T-helper 2 cell treated with Interferon-gamma antibody and Interleukin-4, amounts not matched to agents 5 μg/mL and 100 μg/mL, for 36 hours (primary cell): ENCODE data around the gene XXYLT1.

Experiments used
- DNase-seq: peaks from one replicate; pipeline ENCODE4 v3.0.0; 2021; ENCODE audit warnings: low spot score
- H3K27ac Mint-ChIP-seq: one replicate; pipeline ENCODE4 v1.8.0; 2021; ENCODE audit warnings: mild to moderate bottlenecking, mixed read lengths
- H3K27me3 Mint-ChIP-seq: one replicate; pipeline ENCODE4 v1.8.0; 2021; ENCODE audit warnings: low read depth, mixed read lengths
- H3K36me3 Mint-ChIP-seq: one replicate; pipeline ENCODE4 v1.8.0; 2021; ENCODE audit warnings: low read depth, mixed read lengths
- H3K4me1 Mint-ChIP-seq: one replicate; pipeline ENCODE4 v1.8.0; 2021; ENCODE audit warnings: low read depth, mixed read lengths
- H3K4me3 Mint-ChIP-seq: one replicate; pipeline ENCODE4 v1.8.0; 2022; ENCODE audit warnings: mild to moderate bottlenecking, moderate library complexity, mixed read lengths
- H3K9me3 Mint-ChIP-seq: one replicate; pipeline ENCODE4 v1.8.0; 2021; ENCODE audit warnings: mixed read lengths

Gene XXYLT1

GRCh38 chr3:195155570-195156241 is 115.3 kb downstream of the XXYLT1 start:
- Mint-ChIP-seq H3K9me3 (no peaks in the 10 kb centered on the region), H3K27me3 (no peaks in the 10 kb centered on the region), H3K36me3 (no peaks in the 10 kb centered on the region), H3K4me1 (peaks cover 17% of the 10 kb centered on the region), H3K4me3 (no peak overlapping the region), H3K27ac (no peak overlapping the region)
- no peak for DNase-seq

DNA sequence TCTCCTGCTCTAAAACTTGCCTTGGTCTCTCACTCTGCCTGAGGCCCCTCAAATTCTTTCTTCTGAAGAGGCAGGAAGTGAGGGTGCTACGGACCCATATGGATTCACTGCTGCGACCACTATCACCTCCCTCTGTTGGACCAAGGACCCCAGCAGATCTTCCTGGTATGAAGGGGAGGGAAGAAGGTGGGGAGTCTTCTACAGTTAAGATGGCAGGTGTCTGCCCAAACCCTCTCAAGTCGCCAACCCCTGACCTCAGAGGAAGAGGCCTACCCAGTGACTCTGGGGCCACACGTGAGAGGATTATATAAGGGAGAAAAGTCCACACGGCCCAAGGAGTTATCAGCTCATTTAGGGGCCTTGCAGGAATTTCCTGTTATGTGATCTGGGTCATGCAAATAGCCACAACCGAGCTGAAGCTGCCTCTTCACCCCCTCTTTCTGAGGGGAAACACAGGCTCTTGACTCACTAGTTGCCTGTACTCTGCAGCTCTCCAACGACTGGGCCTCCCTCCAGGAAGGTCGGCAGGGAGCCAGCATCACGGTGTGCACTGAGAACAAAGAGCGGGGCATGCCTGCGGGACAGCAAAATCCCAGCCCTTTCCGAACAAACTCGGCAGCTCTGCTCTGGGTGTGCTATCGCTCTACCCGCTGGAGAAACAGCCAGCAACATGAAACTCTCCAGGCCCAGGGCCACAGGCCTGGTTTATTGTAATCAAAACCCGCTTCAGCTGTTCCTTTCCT is 116.0 kb downstream of the XXYLT1 start:
- H3K27ac Mint-ChIP-seq, result no peak overlapping the region
- no peaks in the 10 kb centered on the region for H3K36me3 Mint-ChIP-seq
- no peaks in the 10 kb centered on the region for H3K9me3 Mint-ChIP-seq
- no peak for DNase-seq
- H3K4me1 Mint-ChIP-seq, result peaks cover 24% of the 10 kb centered on the region
- peaks cover 3% of the 10 kb centered on the region for H3K27me3 Mint-ChIP-seq
- H3K4me3 Mint-ChIP-seq, result no peak overlapping the region

DNA sequence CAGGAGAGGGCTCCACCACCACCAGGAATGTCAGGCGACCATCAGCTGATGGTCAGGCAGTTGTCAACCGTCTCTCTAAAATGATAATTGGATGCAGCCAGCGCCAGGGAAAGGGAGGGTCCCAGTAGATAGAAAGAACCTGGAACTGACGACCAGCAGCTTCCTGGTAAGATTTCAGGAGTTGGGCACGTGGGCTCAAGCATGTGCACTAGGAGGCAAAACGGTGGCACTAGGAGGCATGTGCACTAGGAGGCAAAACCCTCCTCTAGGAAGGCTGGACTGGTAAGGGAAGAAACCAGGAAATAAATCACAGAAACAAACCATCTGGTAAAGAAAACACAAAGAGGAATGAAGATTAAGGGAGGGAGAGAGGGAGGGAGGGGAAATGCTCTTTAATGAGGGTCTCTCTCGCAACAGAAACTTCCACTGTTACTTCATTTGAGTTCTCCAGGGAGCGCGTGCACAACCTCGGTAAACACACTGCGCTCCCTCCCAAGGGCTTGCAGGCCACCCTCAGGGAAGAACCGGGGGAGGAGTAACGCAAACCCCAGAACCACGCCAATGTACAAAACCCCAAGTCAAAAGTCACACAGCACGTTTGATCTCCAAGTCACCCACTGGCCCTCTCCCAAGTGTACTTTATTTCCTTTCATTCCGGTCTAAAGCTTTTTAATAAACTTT is 116.7 kb downstream of the XXYLT1 start:
- Mint-ChIP-seq H3K27ac (no peak overlapping the region), H3K4me1 (peaks cover 27% of the 10 kb centered on the region)

GRCh38 chr3:195153653-195154052 is 117.3 kb downstream of the XXYLT1 start:
- Mint-ChIP-seq H3K36me3 (no peaks in the 10 kb centered on the region), H3K9me3 (no peaks in the 10 kb centered on the region), H3K4me1 (peaks cover 29% of the 10 kb centered on the region), H3K27ac (no peak overlapping the region), H3K4me3 (no peak overlapping the region), H3K27me3 (peaks cover 3% of the 10 kb centered on the region)
- DNase-seq, result no peak

More for the DNA sequence above, 116.7 kb downstream of the XXYLT1 start:
- no peak for DNase-seq
- Mint-ChIP-seq H3K36me3 (no peaks in the 10 kb centered on the region), H3K4me3 (no peak overlapping the region), H3K9me3 (no peaks in the 10 kb centered on the region), H3K27me3 (peaks cover 3% of the 10 kb centered on the region)

GRCh38 chr3:195153130-195153529 is 117.8 kb downstream of the XXYLT1 start:
- DNase-seq, result no peak
- H3K9me3 Mint-ChIP-seq, result no peaks in the 10 kb centered on the region
- no peak overlapping the region for H3K4me3 Mint-ChIP-seq
- peaks cover 34% of the 10 kb centered on the region for H3K4me1 Mint-ChIP-seq
- H3K36me3 Mint-ChIP-seq, result no peaks in the 10 kb centered on the region
- H3K27ac Mint-ChIP-seq, result no peak overlapping the region
- H3K27me3 Mint-ChIP-seq, result peaks cover 3% of the 10 kb centered on the region

GRCh38 chr3:195151866-195152541 is 119.0 kb downstream of the XXYLT1 start:
- Mint-ChIP-seq H3K36me3 (no peaks in the 10 kb centered on the region), H3K27ac (no peak overlapping the region), H3K4me1 (peaks cover 38% of the 10 kb centered on the region), H3K27me3 (peaks cover 5% of the 10 kb centered on the region), H3K4me3 (no peak overlapping the region), H3K9me3 (no peaks in the 10 kb centered on the region)
- no peak for DNase-seq

DNA sequence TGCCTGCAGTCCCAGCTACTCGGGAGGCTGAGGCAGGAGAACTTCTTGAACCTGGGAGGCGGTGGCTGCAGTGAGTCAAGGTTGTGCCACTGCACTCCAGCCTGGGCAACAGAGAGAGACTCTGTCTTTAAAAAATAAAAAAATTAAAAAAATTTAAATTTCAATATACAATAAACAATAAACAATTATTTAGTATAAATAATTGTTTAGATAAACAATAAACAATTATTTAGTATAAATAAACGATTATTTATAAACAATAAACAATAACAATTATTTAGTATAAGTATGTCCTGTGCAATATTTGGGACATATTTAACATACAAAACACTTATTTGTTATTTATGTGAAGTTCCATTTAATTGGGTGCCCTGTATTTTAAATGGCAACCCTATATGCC is 119.6 kb downstream of the XXYLT1 start:
- Mint-ChIP-seq H3K4me1 (peaks cover 40% of the 10 kb centered on the region), H3K36me3 (no peaks in the 10 kb centered on the region)

GRCh38 chr3:195150181-195151118 is 120.5 kb downstream of the XXYLT1 start:
- Mint-ChIP-seq H3K4me1 (peaks cover 40% of the 10 kb centered on the region), H3K27me3 (peaks cover 5% of the 10 kb centered on the region), H3K4me3 (peak overlapping the region; percentile 68), H3K27ac (peak overlapping the region; percentile 71), H3K9me3 (no peaks in the 10 kb centered on the region), H3K36me3 (no peaks in the 10 kb centered on the region)
- no peak for DNase-seq

More for the DNA sequence above, 119.6 kb downstream of the XXYLT1 start:
- no peak for DNase-seq
- H3K4me3 Mint-ChIP-seq, result no peak overlapping the region
- no peak overlapping the region for H3K27ac Mint-ChIP-seq
- H3K9me3 Mint-ChIP-seq, result no peaks in the 10 kb centered on the region
- peaks cover 5% of the 10 kb centered on the region for H3K27me3 Mint-ChIP-seq

DNA sequence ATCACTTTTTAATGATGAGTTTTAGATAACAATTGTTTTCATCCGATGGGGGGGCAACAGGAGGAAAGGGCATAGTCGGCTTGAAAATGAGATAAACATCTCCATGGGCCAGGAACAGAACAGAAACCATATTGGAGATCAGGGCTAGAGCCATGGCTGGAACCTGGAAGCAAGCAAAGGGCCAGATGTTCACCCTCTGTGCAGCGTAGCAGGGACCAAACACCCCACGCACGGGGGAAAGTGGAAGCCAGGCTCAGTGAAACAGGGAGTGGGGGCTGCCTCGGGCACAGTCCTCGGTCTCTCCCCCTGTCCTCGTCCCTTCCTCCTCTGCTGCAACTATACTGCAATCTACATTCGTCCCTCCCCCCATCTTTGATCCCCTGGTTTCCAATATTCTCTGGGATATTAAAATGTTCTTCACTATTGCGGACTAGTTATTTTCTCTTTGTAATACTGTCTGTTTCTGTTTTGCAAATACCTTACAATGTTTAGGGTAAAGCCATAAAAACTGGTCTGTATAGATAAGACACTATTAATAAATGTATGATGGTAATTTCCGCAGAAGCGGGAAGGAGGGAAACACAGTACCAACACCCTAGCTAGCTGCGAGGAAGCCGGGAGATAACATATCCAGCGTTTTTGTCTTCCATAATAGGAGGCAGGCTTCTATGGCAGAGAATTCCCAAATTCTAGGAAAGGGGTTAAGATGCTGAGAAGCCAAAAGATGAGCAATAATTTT is 121.5 kb downstream of the XXYLT1 start:
- peak overlapping the region; percentile 10 for H3K4me3 Mint-ChIP-seq
- peaks cover 40% of the 10 kb centered on the region for H3K4me1 Mint-ChIP-seq
- H3K36me3 Mint-ChIP-seq, result no peaks in the 10 kb centered on the region
- no peak for DNase-seq
- H3K27ac Mint-ChIP-seq, result no peak overlapping the region
- H3K27me3 Mint-ChIP-seq, result peaks cover 5% of the 10 kb centered on the region
- no peaks in the 10 kb centered on the region for H3K9me3 Mint-ChIP-seq

DNA sequence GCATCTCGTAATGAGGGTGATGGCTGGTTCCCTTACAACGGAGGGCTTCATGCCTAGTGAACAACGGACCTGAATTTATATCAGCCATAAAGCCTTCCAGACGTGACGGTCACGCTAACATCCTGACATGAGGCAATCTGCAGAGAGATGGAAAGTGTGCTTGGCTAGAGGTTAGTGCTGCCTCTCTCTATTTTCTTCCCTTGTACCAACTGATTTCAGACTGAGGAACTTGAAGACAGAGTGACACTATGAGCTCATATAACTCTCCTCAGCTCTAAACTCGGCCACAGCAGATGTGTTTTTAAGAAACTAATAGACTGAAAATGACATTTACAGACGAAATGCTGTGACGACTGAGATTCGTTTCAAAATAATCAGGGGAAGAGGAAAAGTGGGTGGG is 122.4 kb downstream of the XXYLT1 start:
- Mint-ChIP-seq H3K27me3 (peaks cover 5% of the 10 kb centered on the region), H3K27ac (no peak overlapping the region), H3K4me1 (peaks cover 38% of the 10 kb centered on the region), H3K9me3 (no peaks in the 10 kb centered on the region), H3K36me3 (no peaks in the 10 kb centered on the region), H3K4me3 (peak overlapping the region; percentile 82)
- DNase-seq, result no peak

DNA sequence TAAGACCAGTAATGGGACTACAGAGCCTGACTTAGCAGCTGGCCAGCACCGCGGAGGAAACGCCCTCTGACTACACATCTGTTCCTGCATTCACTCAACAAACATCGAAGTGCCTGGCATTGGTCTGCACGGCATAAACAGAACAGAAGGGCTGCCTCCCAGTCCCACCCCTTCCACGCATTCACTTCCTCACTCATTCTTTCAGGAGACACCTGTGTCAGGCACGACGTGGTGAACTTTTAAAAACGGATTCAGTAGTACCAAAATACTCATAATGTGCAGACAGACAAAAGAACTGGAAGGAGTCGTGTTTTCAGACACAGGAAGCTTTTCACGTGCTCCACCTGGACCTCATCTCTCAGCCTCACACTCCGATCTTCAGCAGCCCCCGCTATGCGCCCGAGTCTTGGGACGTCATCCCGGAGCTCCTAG is 123.3 kb downstream of the XXYLT1 start:
- no peaks in the 10 kb centered on the region for H3K36me3 Mint-ChIP-seq

DNA sequence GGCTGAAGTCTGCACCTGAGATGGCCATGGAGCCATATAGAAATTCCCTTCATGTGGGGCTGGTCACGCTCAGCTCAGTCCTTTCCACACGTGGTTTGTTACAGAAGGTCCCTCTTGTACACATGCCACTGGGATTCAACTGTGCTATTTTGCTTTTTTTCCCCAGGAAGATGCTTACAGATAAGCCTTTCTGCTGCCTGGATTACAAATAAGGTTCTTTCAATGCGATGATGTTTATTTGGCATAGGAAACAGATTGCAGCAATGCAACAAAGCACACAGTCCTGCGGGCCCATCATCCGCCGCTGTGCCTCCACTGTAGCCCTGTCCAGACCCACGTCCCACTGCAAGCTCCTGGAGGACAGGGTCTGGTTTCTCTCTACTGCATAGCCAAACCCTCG is 124.8 kb downstream of the XXYLT1 start:
- H3K27me3 Mint-ChIP-seq, result peaks cover 5% of the 10 kb centered on the region
- DNase-seq, result no peak
- H3K9me3 Mint-ChIP-seq, result peaks cover 16% of the 10 kb centered on the region
- no peak overlapping the region for H3K4me3 Mint-ChIP-seq
- peaks cover 9% of the 10 kb centered on the region for H3K36me3 Mint-ChIP-seq
- H3K4me1 Mint-ChIP-seq, result peaks cover 30% of the 10 kb centered on the region
- no peak overlapping the region for H3K27ac Mint-ChIP-seq

More for the DNA sequence above, 123.3 kb downstream of the XXYLT1 start:
- H3K27ac Mint-ChIP-seq, result peak overlapping the region; percentile 71
- peaks cover 5% of the 10 kb centered on the region for H3K27me3 Mint-ChIP-seq
- H3K4me1 Mint-ChIP-seq, result peaks cover 33% of the 10 kb centered on the region
- DNase-seq, result peak; percentile 48
- peak overlapping the region; percentile 82 for H3K4me3 Mint-ChIP-seq
- peaks cover 2% of the 10 kb centered on the region for H3K9me3 Mint-ChIP-seq
